ENCODE measurements around the gene C1QB. TPM values are rescaled to one million over a fixed set of nuclear protein-coding genes. Genes with fewer than 3 reads are reported as not detected.

The C1QB gene
- total and polyA plus RNA-seq, 2 of the 8 experiments (the other 6 are each of a cell fraction or from before 2014, with no cell fraction given) = not detected

GRCh38 chr1:22645931-22646330, 7.1 kb upstream of the C1QB start:
- Histone ChIP-seq H2BK15ac (ENCODE audit: low read length) (no peak overlapping the region), H2BK120ac (replicated peaks; ENCODE audit: low read depth, low read length) (no peak overlapping the region)
- CTCF ChIA-PET (ENCODE audit: partially characterized antibody) = interaction anchor here (0.7 to 1.2 kb wide), 6 partner anchors 11 to 325 kb away, joined by 3 to 6 read pairs (median 4); no protein-coding TSS in a partner anchor

More at GRCh38 chr1:22645931-22646330, 7.1 kb upstream of the C1QB start:
- no peak overlapping the region for H4K8ac ChIP-seq (ENCODE audit: extremely low read depth, insufficient read depth, low read length)
- WGBS, 2 experiments (ENCODE audit: extremely low coverage in 1 of 2, insufficient coverage in 1 of 2, insufficient read length in 1 of 2, insufficient replicate concordance in 2 of 2, low coverage in 1 of 2, low lambda C conversion rate in 2 of 2, missing lambda C conversion rate in 1 of 2) = 74% methylated on average over 6 of the region's 7 CpGs; no CpG with 5 or more reads in 1 of the 2 experiments
- no peak overlapping the region for H4K91ac ChIP-seq (replicated peaks; ENCODE audit: insufficient read length, low read length)
- FAIRE-seq (no peak), DNase-seq (ENCODE audit: low read depth in 1 of 2, low spot score in 2 of 2) (no peak)
- H3K79me2 ChIP-seq (ENCODE audit: control insufficient read depth in 1 of 2, insufficient read depth in 2 of 2, low read length in 2 of 2) = no peaks in the 10 kb centered on the region
- no peak overlapping the region for H3K4me2 ChIP-seq (ENCODE audit: insufficient read depth in 1 of 2, low read depth in 2 of 2, low read length in 2 of 2)
- H3K14ac ChIP-seq (ENCODE audit: insufficient read length) = no peak overlapping the region
- H3K27me3 ChIP-seq (replicated peaks in 1 of 4; ENCODE audit: control insufficient read depth in 3 of 4, extremely low read depth in 1 of 4, insufficient read depth in 3 of 4, low read length in 3 of 4) = no peaks in the 10 kb centered on the region; a peak in 1 of 7 replicates
- H3K9ac ChIP-seq (replicated peaks in 1 of 4; ENCODE audit: extremely low read depth in 1 of 4, low read depth in 3 of 4, low read length in 3 of 4) = no peak overlapping the region
- no peak overlapping the region for H3K4me3 ChIP-seq (ENCODE audit: extremely low read depth in 1 of 4, insufficient read depth in 2 of 4, low read depth in 3 of 4, low read length in 4 of 4)
- POLR2A ChIA-PET (ENCODE audit: partially characterized antibody) = no interaction called here
- no peak overlapping the region for H3K23ac ChIP-seq (ENCODE audit: insufficient read length)
- H4K20me1 ChIP-seq (replicated peaks in 1 of 2; ENCODE audit: control insufficient read depth in 1 of 2, insufficient read depth in 2 of 2, low read length in 2 of 2) = peaks cover 0 to 3% of the 10 kb centered on the region in 2 experiments
- no peak overlapping the region for H2AFZ ChIP-seq (ENCODE audit: low read length)
- H2BK5ac ChIP-seq (ENCODE audit: low read depth, low read length) = no peak overlapping the region
- H2AK5ac ChIP-seq (ENCODE audit: low read depth, low read length) = no peak overlapping the region
- no peaks in the 10 kb centered on the region for H3K36me3 ChIP-seq (ENCODE audit: control insufficient read depth in 2 of 4, insufficient read depth in 4 of 4, low read length in 3 of 4)
- H4K5ac ChIP-seq (ENCODE audit: insufficient read length, low read depth, low read length) = no peak overlapping the region
- H3K4me1 ChIP-seq (replicated peaks in 1 of 4; ENCODE audit: control insufficient read depth in 3 of 4, insufficient read depth in 4 of 4, low read length in 3 of 4) = no peaks in the 10 kb centered on the region
- H3K9me3 ChIP-seq (ENCODE audit: insufficient read depth in 2 of 2, low read depth in 1 of 2, low read length in 1 of 2) = no peaks in the 10 kb centered on the region
- no peak overlapping the region for H3K18ac ChIP-seq (ENCODE audit: extremely low read depth, low read length)
- TF ChIP-seq TBP (IDR thresholded peaks at IDR 0.05; ENCODE audit: low read depth, low read length) (no peak), BRCA1 (IDR thresholded peaks at IDR 0.05; ENCODE audit: low read depth, low read length) (no peak), POLR2AphosphoS5 (IDR thresholded peaks at IDR 0.05; ENCODE audit: low read depth, low read length) (peak; percentile 30; the same call in 1 of the 2 replicates), ATF2 (IDR thresholded peaks at IDR 0.05; ENCODE audit: low read length) (no peak), HDAC6 (IDR thresholded peaks at IDR 0.05; ENCODE audit: low read depth, low read length) (no peak)
- TF ChIP-seq, protein P1, sequence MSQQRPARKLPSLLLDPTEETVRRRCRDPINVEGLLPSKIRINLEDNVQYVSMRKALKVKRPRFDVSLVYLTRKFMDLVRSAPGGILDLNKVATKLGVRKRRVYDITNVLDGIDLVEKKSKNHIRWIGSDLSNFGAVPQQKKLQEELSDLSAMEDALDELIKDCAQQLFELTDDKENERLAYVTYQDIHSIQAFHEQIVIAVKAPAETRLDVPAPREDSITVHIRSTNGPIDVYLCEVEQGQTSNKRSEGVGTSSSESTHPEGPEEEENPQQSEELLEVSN (IDR thresholded peaks at IDR 0.05) = no peak
- no peak overlapping the region for H2BK20ac ChIP-seq (ENCODE audit: low read length)
- no peaks in the 10 kb centered on the region; the same call in 1 of the 2 replicates for H3K23me2 ChIP-seq (ENCODE audit: low read depth, low read length)
- H3K56ac ChIP-seq (replicated peaks; ENCODE audit: insufficient read length, low read depth, low read length) = no peak overlapping the region
- no peak overlapping the region for H3K4ac ChIP-seq (replicated peaks; ENCODE audit: insufficient read length, low read depth, low read length)
- H3K27ac ChIP-seq (ENCODE audit: low read depth, low read length) = no peak overlapping the region
- no peak overlapping the region for H2BK12ac ChIP-seq (ENCODE audit: low read depth, low read length)
- no peaks in the 10 kb centered on the region for H3K79me1 ChIP-seq (ENCODE audit: low read depth, low read length)
